NB4 (cell line): Measurements from ENCODE around the gene ANKRD12.

Experiments used
- CTCF ChIP-seq: IDR thresholded peaks from one replicate; pipeline ENCODE4 v1.5.1; 2012; ENCODE audit warnings: low read depth, low read length
- MAX ChIP-seq: IDR thresholded peaks from 2 replicates; pipeline ENCODE4 v1.6.1; 2011; ENCODE audit warnings: low read depth, low read length
- MYC ChIP-seq: IDR thresholded peaks from 2 replicates; pipeline ENCODE4 v1.6.1; 2011; ENCODE audit warnings: low read depth, low read length
- POLR2A ChIP-seq: IDR thresholded peaks from 2 replicates; pipeline ENCODE4 v1.6.1; 2011; ENCODE audit warnings: mild to moderate bottlenecking; ENCODE audit not compliant: insufficient read length; ENCODE audit errors: extremely low read depth

- no peak for TF ChIP-seq POLR2A
- no peak for TF ChIP-seq CTCF
- no peak for TF ChIP-seq MAX
- no peak for TF ChIP-seq MYC
Measured at GRCh38 chr18:9153256-9153655, 16.7 kb downstream of the ANKRD12 start.
